SW480 (cell line): ENCODE results near the gene CNOT6L.
"Not testable (repeated sequence)": the region's sequence is repeated elsewhere in the genome, so short reads cannot be mapped to it uniquely, and the experiment has no call there.

Experiments used
- DNase-seq: peaks from one replicate; pipeline ENCODE4 v3.0.0-alpha.2; 2016; ENCODE audit warnings: low spot score

The CNOT6L gene

DNA sequence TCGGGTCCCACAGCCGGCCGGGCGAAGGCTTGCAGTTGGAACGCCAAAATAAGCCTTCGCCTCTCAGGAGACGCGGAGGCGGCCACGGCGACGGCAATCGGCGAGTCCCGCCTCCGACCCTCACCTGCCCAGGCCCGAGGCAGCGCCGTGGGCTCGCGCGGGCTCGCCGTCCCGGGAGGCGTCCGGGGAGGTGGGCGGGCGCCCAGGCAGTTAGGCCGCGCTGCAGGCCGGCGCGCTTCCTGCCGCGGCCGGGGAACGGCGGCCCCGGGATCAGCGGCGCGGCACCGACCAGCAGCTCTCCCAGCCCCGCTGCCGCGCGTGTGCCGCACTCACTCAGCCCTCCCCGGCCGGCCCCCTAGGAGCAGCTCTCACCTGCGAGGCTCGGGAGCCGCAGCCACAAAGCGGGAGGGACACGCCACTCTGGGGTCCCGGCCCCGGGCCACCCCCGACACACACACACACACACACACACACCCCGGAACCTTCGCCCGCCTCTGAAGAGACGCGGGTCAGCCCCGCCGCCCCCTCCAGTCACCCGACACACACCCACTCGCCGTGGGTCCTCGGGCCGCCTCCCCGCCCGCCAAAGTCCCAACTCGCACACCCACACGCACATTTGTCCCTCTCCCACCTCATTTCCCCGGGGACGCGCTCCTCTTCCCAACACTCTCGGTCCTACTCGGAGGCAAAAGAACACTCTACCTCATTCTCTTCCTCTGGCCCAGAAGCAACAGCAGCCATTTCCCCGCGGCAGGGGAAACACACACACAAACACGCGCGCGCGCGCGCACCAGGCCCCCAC lies at the start of gene CNOT6L:
Gene CNOT6L (minus strand): TSS at position 767 of the 802 bp plus-strand sequence. CDS start 60 bp downstream, at position 707.
- DNase-seq = peak; percentile 58

DNA sequence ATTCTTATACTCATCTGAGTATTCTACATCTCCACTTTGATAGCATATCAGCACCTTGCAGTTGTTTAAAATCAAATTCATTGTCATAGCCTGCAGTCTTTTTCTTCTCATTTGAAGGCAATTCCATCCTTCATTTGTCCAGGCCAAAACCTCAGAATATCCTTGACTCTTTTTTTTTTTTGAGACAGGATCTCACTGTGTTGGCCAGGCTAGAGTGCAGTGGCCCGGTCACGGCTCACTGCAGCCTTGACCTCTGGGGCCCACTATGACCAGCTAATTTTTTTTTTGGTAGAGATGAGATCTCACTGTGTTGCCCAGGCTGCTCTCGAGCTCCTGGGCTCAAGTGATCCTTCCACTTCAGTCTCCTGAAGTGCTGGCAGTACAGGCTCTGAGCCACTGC lies 46.1 kb upstream of the CNOT6L start:
- no peak for DNase-seq

DNA sequence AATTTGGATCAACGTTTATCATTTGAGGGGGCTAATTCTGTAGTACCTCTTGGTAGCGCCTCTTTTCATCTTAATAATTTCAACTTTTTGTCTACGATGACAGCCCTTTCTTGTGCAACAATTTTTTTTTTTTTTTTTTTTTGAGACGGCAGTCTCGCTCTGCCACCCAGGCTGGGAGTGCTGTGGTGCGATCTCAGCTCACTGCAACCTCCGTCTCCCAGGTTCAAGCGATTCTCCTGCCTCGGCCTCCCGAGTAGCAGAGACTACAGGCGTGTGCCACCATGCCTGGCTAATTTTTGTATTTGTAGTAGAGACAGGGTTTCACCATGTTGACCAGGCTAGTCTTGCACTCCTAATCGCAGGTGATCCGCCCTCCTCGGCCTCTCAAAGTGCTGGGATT lies 44.2 kb upstream of the CNOT6L start:
- DNase-seq = not testable (repeated sequence)

GRCh38 chr4:77862478-77863216 lies 43.5 kb upstream of the CNOT6L start, which contains the start of gene MRPL1:
Gene MRPL1 (plus strand): TSS chr4:77862830. CDS start chr4:77862849, 19 bp downstream.
- DNase-seq = peak; percentile 96

- no peak for DNase-seq
Measured at GRCh38 chr4:77861495-77861894, 42.3 kb upstream of the CNOT6L start.

GRCh38 chr4:77859256-77859655 lies 40.1 kb upstream of the CNOT6L start:
- no peak for DNase-seq

DNA sequence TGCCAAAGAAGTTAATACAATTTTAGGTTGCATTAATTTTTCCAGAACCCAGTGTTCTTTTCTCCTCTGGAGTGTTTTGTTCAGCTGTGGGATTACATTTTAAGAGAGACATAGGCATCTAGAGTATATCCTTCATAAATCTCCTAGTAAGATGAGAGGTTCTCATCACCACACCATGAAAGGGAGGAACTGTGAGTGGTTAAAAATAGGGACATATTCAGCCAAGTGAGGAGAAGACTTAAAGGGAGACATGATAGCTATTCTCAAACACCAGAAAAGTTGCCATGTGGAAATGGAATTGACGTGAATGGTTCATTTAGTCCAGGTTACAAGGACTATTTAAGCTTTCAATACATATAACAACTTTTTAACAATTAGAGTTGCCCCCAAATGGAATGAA lies 37.0 kb upstream of the CNOT6L start:
- DNase-seq = no peak

- DNase-seq = no peak
Measured at GRCh38 chr4:77854431-77855111, 35.4 kb upstream of the CNOT6L start.

DNA sequence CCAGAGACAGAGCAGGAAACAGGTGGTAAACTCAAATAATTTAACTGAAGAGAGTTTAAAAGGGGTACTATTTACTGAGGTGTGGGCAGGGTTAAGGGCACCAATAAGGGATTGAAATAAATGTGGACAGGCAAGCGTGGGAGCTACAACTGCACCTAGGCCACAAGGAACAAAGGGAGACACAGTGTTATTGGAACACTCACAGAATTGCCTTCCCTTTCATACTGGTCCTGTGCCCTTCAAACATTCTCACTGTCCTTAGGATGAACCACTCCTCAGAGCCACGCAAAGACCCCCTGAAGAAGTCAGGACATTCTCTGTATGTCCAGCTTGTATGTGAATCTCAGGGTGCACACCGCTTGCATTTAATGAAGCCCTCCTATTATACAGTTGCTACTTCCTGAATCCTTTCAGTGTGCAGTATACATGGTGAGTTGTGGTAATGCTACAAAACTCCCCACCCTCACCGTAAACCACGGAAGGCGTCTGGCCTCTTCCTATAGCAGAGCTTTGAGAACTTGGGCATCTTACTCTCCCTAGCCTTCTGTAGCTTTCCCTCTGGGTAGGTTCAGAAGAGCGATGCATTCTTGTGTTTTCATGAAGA lies 33.8 kb upstream of the CNOT6L start:
- no peak for DNase-seq

GRCh38 chr4:77849278-77849965 lies 30.3 kb upstream of the CNOT6L start:
- DNase-seq = no peak

GRCh38 chr4:77848508-77848907 lies 29.3 kb upstream of the CNOT6L start:
- DNase-seq = no peak

- DNase-seq = no peak
Measured at GRCh38 chr4:77845929-77846328, 26.8 kb upstream of the CNOT6L start.

DNA sequence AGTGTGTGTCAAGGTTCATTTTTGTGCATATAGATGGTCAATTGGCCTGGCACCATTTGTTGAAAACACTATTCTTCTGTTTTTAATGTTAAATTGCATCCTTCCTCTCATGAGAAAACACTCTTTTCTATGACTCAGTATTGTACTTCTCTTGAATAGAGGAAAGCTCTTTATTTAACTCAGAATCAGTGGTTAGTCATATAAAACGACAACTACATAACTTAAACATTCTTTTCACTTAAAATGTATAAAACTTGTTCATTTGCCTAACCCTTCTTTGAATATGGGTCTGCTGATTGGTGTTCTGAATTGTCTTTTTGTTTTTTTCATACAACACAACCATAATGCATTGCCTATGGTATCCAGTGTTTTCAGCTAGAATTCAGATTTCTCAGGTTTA lies 26.2 kb upstream of the CNOT6L start:
- DNase-seq = no peak

DNA sequence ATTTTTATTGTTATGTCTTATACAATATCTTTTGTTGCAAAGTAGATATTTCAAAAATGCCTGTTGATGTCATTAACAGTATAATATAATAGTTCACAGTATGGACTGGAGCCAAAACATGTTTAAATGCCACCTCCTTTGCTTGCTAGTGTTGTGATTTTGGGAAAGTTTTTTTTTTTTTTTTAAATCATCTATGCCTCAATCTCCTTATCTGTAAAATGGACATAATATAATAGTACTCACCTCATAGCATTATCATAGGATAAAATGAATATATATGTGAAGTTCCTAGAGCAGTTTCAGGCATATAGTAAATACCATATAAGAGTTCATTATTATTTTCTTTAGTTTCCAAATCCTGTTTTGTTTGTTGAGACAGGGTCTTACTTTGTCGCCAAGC lies 25.2 kb upstream of the CNOT6L start:
- no peak for DNase-seq

GRCh38 chr4:77843628-77844027 lies 24.5 kb upstream of the CNOT6L start:
- no peak for DNase-seq

GRCh38 chr4:77834403-77834802 lies 15.2 kb upstream of the CNOT6L start:
- DNase-seq = no peak

DNA sequence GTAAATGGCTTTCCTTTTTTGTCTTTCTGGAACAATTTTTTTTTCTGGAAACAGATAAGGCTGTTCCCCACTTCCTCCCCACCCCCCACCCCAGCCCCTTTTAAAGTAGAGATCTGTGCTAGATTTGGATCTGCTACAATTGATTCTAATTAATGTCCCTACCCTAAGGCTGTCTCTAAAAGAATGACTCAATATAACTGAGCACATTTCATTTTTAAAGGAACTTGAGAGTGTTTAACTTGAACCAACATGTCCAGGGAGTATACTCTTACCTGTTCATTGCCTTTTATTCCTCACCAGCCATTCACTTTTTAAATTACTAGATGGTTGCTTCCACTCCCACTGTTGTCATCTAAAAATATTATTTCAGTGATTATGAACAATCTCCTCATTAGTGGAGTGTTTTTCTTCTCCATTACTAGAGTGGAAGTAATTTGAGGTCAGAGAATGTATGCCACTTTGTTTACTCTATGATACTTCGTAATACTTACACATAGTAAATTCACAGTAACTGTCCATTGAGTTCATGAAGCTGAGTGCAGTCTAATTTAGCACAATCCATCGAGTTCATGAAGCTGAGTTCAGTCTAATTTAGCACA lies 14.1 kb upstream of the CNOT6L start:
- DNase-seq = no peak

GRCh38 chr4:77827343-77827742 lies 8.2 kb upstream of the CNOT6L start:
- no peak for DNase-seq

- no peak for DNase-seq
Measured at GRCh38 chr4:77826275-77826674, 7.1 kb upstream of the CNOT6L start.

DNA sequence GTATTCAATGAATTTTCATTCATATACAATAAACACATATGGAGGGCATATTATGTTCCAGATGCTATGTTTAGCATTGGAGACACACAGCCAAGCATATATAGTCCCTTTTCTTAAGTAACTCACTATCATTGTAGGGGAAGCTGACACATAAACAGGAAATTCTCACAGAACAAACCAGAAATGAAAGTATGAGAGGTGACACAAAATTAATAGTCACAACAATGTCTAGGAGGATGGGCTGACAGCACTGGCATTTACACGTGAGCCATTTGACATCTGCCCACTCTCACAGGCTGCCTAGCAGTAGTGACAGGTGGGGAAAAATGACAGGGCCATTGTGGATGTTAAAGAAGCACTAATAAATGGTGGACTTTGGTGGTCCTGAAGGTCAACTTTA lies 2.6 kb upstream of the CNOT6L start:
- no peak for DNase-seq
